Measurements from ENCODE around the gene BRI3. TPM values are rescaled to one million over a fixed set of nuclear protein-coding genes. Genes with fewer than 3 reads are reported as not detected.

The BRI3 gene
- total RNA-seq, 1 experiment from 2014 or later, result 344 TPM

DNA sequence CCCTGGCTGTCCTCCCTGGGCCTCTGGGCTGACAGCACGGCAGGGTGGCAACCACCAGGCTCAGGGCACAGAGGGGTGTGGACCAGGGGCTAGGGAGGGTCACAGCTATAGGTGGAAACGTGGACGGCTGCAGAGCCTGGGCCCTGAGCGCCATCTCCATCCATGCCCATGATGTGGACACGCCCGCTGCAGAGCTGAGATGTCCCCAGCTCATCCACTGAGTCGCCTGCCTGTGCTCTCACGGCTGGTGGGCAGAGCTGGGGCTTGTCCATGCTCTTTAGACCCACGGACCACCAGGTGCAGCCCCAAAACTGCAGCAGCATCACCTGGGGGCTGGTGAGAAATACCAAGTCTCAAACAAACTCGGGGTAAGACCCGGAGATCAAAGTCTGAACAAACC is 45.6 kb upstream of the BRI3 start:
- Histone ChIP-seq H3K27ac (ENCODE audit: low read length) (no peak overlapping the region), H3K4me3 (ENCODE audit: low read depth in 2 of 2, low read length in 2 of 2) (no peak overlapping the region), H3K36me3 (ENCODE audit: control insufficient read depth, insufficient read depth, low read length) (no peaks in the 10 kb centered on the region), H3K27me3 (ENCODE audit: control insufficient read depth, insufficient read depth, low read length) (no peaks in the 10 kb centered on the region), H3K4me1 (ENCODE audit: control insufficient read depth, insufficient read depth, low read length) (no peaks in the 10 kb centered on the region), H3K9me3 (ENCODE audit: control insufficient read depth, insufficient read depth, low read depth, low read length) (no peaks in the 10 kb centered on the region)
- TF ChIP-seq, protein P1, sequence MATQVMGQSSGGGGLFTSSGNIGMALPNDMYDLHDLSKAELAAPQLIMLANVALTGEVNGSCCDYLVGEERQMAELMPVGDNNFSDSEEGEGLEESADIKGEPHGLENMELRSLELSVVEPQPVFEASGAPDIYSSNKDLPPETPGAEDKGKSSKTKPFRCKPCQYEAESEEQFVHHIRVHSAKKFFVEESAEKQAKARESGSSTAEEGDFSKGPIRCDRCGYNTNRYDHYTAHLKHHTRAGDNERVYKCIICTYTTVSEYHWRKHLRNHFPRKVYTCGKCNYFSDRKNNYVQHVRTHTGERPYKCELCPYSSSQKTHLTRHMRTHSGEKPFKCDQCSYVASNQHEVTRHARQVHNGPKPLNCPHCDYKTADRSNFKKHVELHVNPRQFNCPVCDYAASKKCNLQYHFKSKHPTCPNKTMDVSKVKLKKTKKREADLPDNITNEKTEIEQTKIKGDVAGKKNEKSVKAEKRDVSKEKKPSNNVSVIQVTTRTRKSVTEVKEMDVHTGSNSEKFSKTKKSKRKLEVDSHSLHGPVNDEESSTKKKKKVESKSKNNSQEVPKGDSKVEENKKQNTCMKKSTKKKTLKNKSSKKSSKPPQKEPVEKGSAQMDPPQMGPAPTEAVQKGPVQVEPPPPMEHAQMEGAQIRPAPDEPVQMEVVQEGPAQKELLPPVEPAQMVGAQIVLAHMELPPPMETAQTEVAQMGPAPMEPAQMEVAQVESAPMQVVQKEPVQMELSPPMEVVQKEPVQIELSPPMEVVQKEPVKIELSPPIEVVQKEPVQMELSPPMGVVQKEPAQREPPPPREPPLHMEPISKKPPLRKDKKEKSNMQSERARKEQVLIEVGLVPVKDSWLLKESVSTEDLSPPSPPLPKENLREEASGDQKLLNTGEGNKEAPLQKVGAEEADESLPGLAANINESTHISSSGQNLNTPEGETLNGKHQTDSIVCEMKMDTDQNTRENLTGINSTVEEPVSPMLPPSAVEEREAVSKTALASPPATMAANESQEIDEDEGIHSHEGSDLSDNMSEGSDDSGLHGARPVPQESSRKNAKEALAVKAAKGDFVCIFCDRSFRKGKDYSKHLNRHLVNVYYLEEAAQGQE (IDR thresholded peaks at IDR 0.05; ENCODE audit: insufficient read depth in 1 of 2, low read depth in 2 of 2, low read length in 1 of 2), result no peak
- TF ChIP-seq TCF7L2 (IDR thresholded peaks at IDR 0.05; ENCODE audit: low read depth, low read length), result no peak
- TF ChIP-seq, protein P2, sequence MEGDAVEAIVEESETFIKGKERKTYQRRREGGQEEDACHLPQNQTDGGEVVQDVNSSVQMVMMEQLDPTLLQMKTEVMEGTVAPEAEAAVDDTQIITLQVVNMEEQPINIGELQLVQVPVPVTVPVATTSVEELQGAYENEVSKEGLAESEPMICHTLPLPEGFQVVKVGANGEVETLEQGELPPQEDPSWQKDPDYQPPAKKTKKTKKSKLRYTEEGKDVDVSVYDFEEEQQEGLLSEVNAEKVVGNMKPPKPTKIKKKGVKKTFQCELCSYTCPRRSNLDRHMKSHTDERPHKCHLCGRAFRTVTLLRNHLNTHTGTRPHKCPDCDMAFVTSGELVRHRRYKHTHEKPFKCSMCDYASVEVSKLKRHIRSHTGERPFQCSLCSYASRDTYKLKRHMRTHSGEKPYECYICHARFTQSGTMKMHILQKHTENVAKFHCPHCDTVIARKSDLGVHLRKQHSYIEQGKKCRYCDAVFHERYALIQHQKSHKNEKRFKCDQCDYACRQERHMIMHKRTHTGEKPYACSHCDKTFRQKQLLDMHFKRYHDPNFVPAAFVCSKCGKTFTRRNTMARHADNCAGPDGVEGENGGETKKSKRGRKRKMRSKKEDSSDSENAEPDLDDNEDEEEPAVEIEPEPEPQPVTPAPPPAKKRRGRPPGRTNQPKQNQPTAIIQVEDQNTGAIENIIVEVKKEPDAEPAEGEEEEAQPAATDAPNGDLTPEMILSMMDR (IDR thresholded peaks at IDR 0.05), result no peak
- TF ChIP-seq SIN3A (IDR thresholded peaks at IDR 0.05; ENCODE audit: borderline replicate concordance, insufficient read depth, low read depth, low read length), result no peak
- no peak for TF ChIP-seq POLR2AphosphoS5 (IDR thresholded peaks at IDR 0.05; ENCODE audit: low read depth, low read length)
- intact Hi-C loops (cut with micrococcal nuclease; ENCODE audit: unreplicated experiment) (loop anchor here (10.0 kb wide), 1 partner anchor 211 kb away; no protein-coding TSS in a partner anchor), in situ Hi-C loops (cut with HindIII; ENCODE audit: low pct_unique_long_range_greater_than_20kb, low sequenced_read_pairs) (no loop called here)
- DNase-seq (ENCODE audit: low read depth, low spot score) (no peak), ATAC-seq (no peak)
- POLR2A ChIA-PET, result no interaction called here
- CTCF ChIA-PET, result no interaction called here
- no TSS peak for BruUV-seq (replicated peaks)

DNA sequence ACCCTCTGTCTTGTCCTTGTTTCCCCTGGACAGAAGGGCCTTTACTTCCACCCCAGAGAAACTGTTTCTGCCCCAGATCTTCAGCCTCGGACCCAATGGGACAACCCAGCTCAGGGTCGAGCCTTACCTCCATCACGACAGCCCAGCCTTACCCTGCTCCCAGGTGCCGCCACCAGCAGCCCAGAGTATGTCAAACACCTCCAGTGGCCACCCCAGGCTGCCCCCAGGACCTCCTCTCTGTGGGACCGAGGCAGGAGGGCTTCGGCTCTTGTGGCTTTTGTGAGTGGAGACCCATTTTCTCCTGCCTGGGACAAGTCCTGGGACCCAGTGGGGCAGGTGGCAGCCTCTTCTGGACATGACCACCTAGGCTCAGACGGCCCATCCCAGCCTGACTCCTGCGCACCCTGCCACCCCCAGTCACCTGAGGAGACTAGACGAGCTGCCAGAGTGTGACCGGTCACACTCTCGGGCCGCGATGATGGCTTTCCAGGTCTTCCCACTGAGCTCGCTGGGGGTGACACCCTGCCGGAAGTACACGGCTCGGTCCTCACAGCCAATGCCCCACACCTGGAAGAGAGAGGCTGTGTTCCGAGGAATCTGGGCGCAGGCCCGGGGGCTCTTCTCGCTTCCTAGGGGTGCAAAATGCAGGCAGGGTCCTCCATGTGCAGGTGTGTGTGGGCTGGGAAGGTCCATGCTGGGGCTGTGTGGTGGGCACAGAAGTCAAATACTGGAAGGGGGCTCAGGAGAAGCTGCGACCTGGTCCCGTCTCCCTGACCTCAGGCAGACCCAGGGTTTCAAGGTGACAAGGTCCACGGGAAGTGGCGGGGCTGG is 44.9 kb upstream of the BRI3 start:
- CTCF ChIA-PET, result no interaction called here
- H3K36me3 ChIP-seq (ENCODE audit: control insufficient read depth, insufficient read depth, low read length), result no peaks in the 10 kb centered on the region
- H3K9me3 ChIP-seq (ENCODE audit: control insufficient read depth, insufficient read depth, low read depth, low read length), result no peaks in the 10 kb centered on the region
- intact Hi-C loops (cut with micrococcal nuclease; ENCODE audit: unreplicated experiment) (loop anchor here (10.0 kb wide), 1 partner anchor 212 kb away; no protein-coding TSS in a partner anchor), in situ Hi-C loops (cut with HindIII; ENCODE audit: low pct_unique_long_range_greater_than_20kb, low sequenced_read_pairs) (no loop called here)
- no peak for TF ChIP-seq SIN3A (IDR thresholded peaks at IDR 0.05; ENCODE audit: borderline replicate concordance, insufficient read depth, low read depth, low read length)
- no peak for TF ChIP-seq TCF7L2 (IDR thresholded peaks at IDR 0.05; ENCODE audit: low read depth, low read length)
- TF ChIP-seq, protein P2 (IDR thresholded peaks at IDR 0.05), result no peak
- TF ChIP-seq, protein P1 (IDR thresholded peaks at IDR 0.05; ENCODE audit: insufficient read depth in 1 of 2, low read depth in 2 of 2, low read length in 1 of 2), result no peak
- no peak for TF ChIP-seq POLR2AphosphoS5 (IDR thresholded peaks at IDR 0.05; ENCODE audit: low read depth, low read length)
- POLR2A ChIA-PET, result no interaction called here
- no peak overlapping the region for H3K27ac ChIP-seq (ENCODE audit: low read length)
- no peaks in the 10 kb centered on the region for H3K27me3 ChIP-seq (ENCODE audit: control insufficient read depth, insufficient read depth, low read length)
- no peak for ATAC-seq
- H3K4me3 ChIP-seq (ENCODE audit: low read depth in 2 of 2, low read length in 2 of 2), result no peak overlapping the region
- BruUV-seq (replicated peaks), result no TSS peak
- no peak for DNase-seq (ENCODE audit: low read depth, low spot score)
- no peaks in the 10 kb centered on the region for H3K4me1 ChIP-seq (ENCODE audit: control insufficient read depth, insufficient read depth, low read length)
